ENCODE data around the gene ADORA2A.

GRCh38 chr22:24429411-24430365 is 2.3 kb downstream of the ADORA2A start:
- TF ChIP-seq, protein P1, sequence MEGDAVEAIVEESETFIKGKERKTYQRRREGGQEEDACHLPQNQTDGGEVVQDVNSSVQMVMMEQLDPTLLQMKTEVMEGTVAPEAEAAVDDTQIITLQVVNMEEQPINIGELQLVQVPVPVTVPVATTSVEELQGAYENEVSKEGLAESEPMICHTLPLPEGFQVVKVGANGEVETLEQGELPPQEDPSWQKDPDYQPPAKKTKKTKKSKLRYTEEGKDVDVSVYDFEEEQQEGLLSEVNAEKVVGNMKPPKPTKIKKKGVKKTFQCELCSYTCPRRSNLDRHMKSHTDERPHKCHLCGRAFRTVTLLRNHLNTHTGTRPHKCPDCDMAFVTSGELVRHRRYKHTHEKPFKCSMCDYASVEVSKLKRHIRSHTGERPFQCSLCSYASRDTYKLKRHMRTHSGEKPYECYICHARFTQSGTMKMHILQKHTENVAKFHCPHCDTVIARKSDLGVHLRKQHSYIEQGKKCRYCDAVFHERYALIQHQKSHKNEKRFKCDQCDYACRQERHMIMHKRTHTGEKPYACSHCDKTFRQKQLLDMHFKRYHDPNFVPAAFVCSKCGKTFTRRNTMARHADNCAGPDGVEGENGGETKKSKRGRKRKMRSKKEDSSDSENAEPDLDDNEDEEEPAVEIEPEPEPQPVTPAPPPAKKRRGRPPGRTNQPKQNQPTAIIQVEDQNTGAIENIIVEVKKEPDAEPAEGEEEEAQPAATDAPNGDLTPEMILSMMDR (IDR thresholded peaks at IDR 0.05; ENCODE audit: low read length) = no peak
- TF ChIP-seq EZH2phosphoT487 (IDR thresholded peaks at IDR 0.05; ENCODE audit: low read length) = no peak
- no peak for TF ChIP-seq EZH2 (optimal IDR thresholded peaks at IDR 0.05; ENCODE audit: low read depth, low read length)

Data from MM.1S (cell line).